ENCODE results near the gene ARSK. TPM values are rescaled to one million over a fixed set of nuclear protein-coding genes. Genes with fewer than 3 reads are reported as not detected.

Gene ARSK
- total RNA-seq, 4 donors from 2014 or later = 11.0 to 19.9 (median 13.7) TPM

DNA sequence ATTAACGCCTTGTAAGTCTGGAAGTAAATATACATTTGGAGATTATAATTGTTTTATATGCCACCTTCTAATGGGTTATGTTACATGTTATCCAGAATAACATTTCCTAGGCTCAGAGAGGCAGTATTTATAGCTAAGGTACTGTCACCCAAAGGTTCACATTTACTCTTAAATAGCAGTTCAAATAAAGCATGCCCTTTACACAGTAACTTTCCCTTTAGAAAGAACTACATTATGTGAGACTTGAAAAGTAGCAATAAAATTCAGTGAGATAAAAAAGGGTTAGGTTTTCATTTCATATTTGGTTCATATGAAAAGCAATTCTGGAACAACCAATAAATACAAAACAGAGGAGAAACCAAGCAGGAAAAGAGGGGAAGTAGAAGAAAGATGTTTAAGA, 35.2 kb upstream of the ARSK start:
- TF ChIP-seq, protein P1, sequence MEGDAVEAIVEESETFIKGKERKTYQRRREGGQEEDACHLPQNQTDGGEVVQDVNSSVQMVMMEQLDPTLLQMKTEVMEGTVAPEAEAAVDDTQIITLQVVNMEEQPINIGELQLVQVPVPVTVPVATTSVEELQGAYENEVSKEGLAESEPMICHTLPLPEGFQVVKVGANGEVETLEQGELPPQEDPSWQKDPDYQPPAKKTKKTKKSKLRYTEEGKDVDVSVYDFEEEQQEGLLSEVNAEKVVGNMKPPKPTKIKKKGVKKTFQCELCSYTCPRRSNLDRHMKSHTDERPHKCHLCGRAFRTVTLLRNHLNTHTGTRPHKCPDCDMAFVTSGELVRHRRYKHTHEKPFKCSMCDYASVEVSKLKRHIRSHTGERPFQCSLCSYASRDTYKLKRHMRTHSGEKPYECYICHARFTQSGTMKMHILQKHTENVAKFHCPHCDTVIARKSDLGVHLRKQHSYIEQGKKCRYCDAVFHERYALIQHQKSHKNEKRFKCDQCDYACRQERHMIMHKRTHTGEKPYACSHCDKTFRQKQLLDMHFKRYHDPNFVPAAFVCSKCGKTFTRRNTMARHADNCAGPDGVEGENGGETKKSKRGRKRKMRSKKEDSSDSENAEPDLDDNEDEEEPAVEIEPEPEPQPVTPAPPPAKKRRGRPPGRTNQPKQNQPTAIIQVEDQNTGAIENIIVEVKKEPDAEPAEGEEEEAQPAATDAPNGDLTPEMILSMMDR (IDR thresholded peaks at IDR 0.05) = no peak
- TF ChIP-seq POLR2A (IDR thresholded peaks at IDR 0.05) (no peak), EP300 (IDR thresholded peaks at IDR 0.05) (no peak)
- H3K4me1 ChIP-seq = no peaks in the 10 kb centered on the region
- no peak overlapping the region for H3K4me3 ChIP-seq
- no peak for DNase-seq (ENCODE audit: low spot score in 2 of 2)
- H3K9me3 ChIP-seq = no peaks in the 10 kb centered on the region
- no peaks in the 10 kb centered on the region for H3K27me3 ChIP-seq
- H3K36me3 ChIP-seq = peaks cover 0 to 91% (median 0%) of the 10 kb centered on the region in 3 donors
- 96% methylated on average over 1 of the region's 1 CpG for WGBS, 2 donors
- H3K27ac ChIP-seq = no peak overlapping the region

DNA sequence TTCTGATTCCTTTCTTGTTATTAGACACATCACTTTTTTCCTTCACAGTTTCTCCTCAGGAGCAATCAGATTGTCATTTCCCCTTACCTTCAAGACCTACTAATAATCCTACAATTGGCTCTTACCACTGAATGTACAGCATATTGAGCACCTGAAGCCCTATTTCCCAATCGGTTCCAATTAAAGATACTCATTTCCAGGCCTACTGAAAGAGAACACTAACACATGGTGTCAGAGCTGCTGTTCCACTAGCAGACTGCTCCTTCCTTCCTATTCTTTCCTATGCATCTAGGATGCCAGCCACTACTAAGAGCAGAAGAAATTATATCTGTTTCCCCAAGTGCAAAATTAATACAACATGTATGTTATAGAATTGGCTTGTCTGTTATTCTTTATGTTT, 34.7 kb upstream of the ARSK start:
- TF ChIP-seq POLR2A (IDR thresholded peaks at IDR 0.05) (no peak), EP300 (IDR thresholded peaks at IDR 0.05) (no peak)
- TF ChIP-seq, protein P1 (IDR thresholded peaks at IDR 0.05) = no peak
- no peaks in the 10 kb centered on the region for H3K9me3 ChIP-seq
- H3K4me1 ChIP-seq = no peaks in the 10 kb centered on the region
- H3K27me3 ChIP-seq = no peaks in the 10 kb centered on the region
- no peak for DNase-seq (ENCODE audit: low spot score in 2 of 2)
- H3K36me3 ChIP-seq = peaks cover 0 to 91% (median 0%) of the 10 kb centered on the region in 3 donors
- WGBS, 2 donors = 85 to 89% methylated on average over 1 of the region's 1 CpG
- H3K4me3 ChIP-seq = no peak overlapping the region
- H3K27ac ChIP-seq = no peak overlapping the region

DNA sequence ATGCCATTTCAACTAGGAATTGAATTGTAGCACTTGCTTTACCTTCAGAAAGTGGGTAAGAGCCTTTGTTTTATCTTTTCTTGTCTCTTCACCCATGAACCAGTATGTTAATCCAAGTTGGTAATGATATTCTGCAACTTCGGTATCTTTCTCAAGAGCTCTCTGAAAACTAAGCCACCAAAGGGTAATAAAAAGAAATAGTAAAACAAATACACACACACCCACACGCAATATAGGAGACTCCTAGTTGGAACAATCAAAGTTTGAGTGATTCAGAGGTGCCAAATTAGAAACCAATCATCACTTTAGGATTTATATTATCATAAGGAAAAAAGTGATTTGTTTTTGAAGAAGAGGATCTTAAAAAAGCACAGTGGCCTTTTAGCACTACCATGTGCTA, 30.5 kb upstream of the ARSK start:
- 70 to 82% methylated on average over 2 of the region's 2 CpGs for WGBS, 2 donors
- Histone ChIP-seq H3K27ac (no peak overlapping the region), H3K27me3 (no peaks in the 10 kb centered on the region), H3K4me3 (no peak overlapping the region), H3K9me3 (no peaks in the 10 kb centered on the region), H3K4me1 (no peaks in the 10 kb centered on the region), H3K36me3 (peaks cover 0 to 91% (median 5%) of the 10 kb centered on the region in 3 donors)
- TF ChIP-seq POLR2A (IDR thresholded peaks at IDR 0.05) (no peak), EP300 (IDR thresholded peaks at IDR 0.05) (no peak)
- TF ChIP-seq, protein P1 (IDR thresholded peaks at IDR 0.05) = no peak
- no peak for DNase-seq (ENCODE audit: low spot score in 2 of 2)

DNA sequence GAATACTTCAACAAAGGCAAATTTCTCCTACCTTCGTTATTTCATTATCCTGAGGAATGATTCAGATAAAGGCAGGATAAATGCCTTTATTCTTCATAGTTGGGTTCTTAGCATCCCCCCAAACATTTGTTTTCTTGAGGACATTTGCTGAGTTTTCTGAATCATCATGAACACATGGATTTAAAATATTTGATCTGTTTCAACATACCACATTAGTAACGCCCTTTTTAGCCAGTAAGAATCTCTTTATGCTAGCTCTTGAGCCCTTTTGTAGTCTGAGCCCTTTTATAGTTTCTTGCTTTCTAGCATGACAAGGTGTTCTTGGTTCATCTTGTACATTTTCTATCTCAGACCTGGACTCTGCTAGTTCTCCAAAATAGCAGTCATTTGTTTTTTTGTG, 28.0 kb upstream of the ARSK start:
- Histone ChIP-seq H3K27me3 (no peaks in the 10 kb centered on the region), H3K4me3 (no peak overlapping the region), H3K9me3 (no peaks in the 10 kb centered on the region), H3K27ac (no peak overlapping the region), H3K4me1 (peaks cover 0 to 8% (median 0%) of the 10 kb centered on the region in 4 donors), H3K36me3 (peaks cover 0 to 83% (median 5%) of the 10 kb centered on the region in 3 donors)
- TF ChIP-seq EP300 (IDR thresholded peaks at IDR 0.05) (no peak), POLR2A (IDR thresholded peaks at IDR 0.05) (no peak)
- TF ChIP-seq, protein P1 (IDR thresholded peaks at IDR 0.05) = no peak
- WGBS, 2 donors = 89 to 94% methylated on average over 2 of the region's 2 CpGs
- DNase-seq (ENCODE audit: low spot score in 2 of 2) = no peak

DNA sequence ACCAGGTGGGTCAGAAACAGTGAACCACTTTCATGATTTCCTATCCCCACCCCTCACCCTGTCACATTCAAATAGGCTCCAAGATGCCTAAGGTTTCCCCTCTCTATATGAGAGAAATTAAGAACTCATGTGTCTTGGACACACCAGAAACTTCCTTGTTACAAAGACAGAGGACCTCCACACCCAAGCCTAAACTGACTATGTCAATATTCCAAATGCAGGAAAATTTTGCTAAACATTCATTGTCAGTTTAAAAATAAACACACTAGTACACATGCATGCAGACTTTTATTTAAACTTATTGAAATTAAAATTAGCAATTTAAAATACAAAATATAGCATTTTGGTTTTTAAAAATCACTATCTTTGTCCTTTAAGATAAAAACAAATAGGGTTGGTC, 26.3 kb upstream of the ARSK start:
- Histone ChIP-seq H3K27me3 (no peaks in the 10 kb centered on the region), H3K4me1 (peaks cover 0 to 16% (median 3%) of the 10 kb centered on the region in 4 donors), H3K27ac (no peak overlapping the region), H3K4me3 (no peak overlapping the region), H3K9me3 (no peaks in the 10 kb centered on the region), H3K36me3 (peaks cover 0 to 67% (median 5%) of the 10 kb centered on the region in 3 donors)
- TF ChIP-seq, protein P1 (IDR thresholded peaks at IDR 0.05) = no peak
- TF ChIP-seq EP300 (IDR thresholded peaks at IDR 0.05) = no peak
- no peak for TF ChIP-seq POLR2A (IDR thresholded peaks at IDR 0.05)
- no peak for DNase-seq (ENCODE audit: low spot score in 2 of 2)

All from tibial nerve (tissue), 4 donors.